ENCODE measurements around the gene KCNK7. TPM values are rescaled to one million over a fixed set of nuclear protein-coding genes. Genes with fewer than 3 reads are reported as not detected.
A peak's percentile ranks its signal among the peaks of the same experiment; 100 is the strongest.
"Not testable (repeated sequence)": the region's sequence is repeated elsewhere in the genome, so short reads cannot be mapped to it uniquely, and the experiment has no call there.

The KCNK7 gene
- total RNA-seq, 4 donors from 2014 or later, result 1.1 to 1.7 (median 1.5) TPM; not detected in 1

DNA sequence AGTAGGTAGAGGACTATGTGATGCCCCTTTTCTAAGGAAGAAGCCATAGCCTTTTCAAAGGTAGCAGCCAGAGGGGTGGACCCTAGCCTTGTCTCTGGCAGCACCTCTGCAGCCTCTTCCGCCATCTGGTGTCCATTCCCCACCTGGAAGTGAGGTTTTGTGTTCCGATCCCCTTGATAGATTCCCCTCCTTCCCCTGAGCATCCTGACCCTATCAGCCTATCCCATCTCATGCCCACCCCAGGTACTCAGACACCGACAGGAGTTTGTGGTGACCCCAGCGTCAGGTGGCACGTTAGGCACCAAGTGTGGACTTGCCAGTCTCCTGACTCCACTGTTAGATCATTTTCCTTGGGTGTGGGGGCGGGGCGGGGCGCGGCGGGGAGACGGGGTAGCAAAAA, 23.7 kb downstream of the KCNK7 start:
- no peak for DNase-seq (ENCODE audit: low spot score)
- no peak for ATAC-seq (ENCODE audit: low FRiP score)
- TF ChIP-seq, protein P1, sequence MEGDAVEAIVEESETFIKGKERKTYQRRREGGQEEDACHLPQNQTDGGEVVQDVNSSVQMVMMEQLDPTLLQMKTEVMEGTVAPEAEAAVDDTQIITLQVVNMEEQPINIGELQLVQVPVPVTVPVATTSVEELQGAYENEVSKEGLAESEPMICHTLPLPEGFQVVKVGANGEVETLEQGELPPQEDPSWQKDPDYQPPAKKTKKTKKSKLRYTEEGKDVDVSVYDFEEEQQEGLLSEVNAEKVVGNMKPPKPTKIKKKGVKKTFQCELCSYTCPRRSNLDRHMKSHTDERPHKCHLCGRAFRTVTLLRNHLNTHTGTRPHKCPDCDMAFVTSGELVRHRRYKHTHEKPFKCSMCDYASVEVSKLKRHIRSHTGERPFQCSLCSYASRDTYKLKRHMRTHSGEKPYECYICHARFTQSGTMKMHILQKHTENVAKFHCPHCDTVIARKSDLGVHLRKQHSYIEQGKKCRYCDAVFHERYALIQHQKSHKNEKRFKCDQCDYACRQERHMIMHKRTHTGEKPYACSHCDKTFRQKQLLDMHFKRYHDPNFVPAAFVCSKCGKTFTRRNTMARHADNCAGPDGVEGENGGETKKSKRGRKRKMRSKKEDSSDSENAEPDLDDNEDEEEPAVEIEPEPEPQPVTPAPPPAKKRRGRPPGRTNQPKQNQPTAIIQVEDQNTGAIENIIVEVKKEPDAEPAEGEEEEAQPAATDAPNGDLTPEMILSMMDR (IDR thresholded peaks at IDR 0.05), result no peak

DNA sequence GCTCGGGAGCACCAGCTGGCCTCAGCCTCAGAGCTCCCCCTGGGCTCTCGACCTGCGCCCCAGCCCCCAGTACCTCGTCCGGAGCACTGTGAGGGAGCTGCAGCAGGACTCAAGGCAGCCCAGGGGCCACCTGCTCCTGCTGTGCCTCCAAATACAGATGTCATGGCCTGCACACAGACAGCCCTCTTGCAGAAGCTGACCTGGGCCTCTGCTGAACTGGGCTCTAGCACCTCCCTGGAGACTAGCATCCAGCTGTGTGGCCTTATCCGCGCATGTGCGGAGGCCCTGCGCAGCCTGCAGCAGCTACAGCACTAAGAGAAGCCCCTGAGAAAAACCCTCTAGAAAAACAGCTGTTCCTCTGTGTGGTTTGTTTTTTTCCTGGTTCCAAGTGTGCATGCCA, 24.2 kb downstream of the KCNK7 start:
- TF ChIP-seq, protein P1 (IDR thresholded peaks at IDR 0.05), result no peak
- no peak for ATAC-seq (ENCODE audit: low FRiP score)
- no peak for DNase-seq (ENCODE audit: low spot score)

DNA sequence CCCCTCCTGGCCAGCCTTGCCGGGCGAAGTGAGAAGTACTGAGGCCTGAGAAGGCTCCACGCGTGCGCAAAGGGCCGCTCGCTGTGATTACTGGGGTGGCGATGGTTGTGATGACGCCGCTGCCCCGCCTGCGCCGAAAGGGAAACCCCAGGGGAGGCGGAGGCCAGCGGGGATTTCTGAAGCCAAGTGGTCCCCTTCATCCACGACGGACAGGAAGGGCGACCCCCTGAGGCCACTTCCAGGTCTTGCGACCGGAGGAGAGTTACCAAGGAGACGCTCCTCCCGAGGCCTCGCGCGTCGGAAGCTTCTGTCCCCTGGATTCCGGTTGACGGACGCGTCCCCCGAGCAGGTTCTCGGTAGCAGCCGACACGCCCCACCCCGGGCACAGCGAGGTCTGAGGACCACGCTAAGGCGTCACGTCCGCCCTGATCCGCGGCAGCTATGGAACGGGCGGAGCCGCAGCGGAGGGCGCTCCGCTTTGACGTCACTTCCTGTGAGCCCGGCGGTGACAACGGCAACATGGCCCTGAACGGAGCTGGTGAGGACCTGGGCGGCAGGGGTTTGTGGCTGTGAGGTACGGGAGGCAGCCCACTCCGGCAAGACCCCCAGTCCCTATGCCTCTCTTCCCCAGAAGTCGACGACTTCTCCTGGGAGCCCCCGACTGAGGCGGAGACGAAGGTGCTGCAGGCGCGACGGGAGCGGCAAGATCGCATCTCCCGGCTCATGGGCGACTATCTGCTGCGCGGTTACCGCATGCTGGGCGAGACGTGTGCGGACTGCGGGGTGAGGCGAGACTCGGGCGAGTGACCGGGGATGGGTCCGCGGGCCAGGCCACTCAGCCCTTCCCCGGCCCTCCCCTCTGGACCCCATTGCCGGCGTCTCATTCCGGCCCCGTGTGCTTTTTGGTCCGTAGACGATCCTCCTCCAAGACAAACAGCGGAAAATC, 25.4 kb downstream of the KCNK7 start, which contains the start of gene ZNRD2:
TSS of gene ZNRD2 (plus strand) at position 505 of the 946 bp plus-strand sequence. CDS start at position 520, 15 bp downstream.
- TF ChIP-seq, protein P1 (IDR thresholded peaks at IDR 0.05), result no peak
- peak; percentile 77 for ATAC-seq (ENCODE audit: low FRiP score)
- DNase-seq (ENCODE audit: low spot score), result peak; percentile 92

DNA sequence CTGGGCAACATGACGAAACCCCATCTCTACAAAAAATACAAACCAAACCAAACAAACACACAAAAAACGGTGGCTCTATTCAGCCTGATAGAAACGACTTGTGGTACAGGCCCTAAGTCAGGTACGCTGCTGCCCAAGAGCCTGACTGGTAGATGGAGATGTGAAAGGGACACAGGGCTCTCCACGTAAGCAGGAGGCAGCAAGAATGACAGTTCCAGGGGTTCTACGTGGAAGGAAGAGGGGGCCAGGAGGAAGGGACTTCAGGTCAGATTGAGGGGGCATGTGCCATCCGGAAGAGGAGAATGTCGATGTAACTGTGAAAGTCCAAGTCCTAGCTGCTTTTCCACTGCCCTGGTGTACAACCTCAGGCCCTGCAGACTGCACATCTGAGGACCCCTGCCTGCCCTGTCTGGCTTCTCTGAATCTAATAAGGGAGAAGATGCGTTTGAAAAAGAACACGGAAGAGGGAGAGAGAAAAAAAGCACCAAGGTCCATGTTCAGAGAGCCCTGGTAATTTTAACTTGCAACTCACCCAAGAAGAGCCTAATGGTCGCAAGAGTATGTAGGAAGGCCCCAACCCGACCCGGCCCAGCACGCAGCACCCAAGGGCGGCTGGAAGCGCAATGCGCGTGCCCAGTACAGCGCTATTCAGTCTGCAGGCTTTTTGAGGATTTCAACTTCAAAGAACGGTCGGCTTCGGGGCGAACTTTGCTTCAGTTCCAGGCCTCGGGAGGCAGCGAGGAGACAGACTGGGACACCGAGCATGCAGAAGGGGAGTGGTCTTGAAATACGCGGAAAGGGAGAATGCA, 26.2 kb downstream of the KCNK7 start:
- TF ChIP-seq, protein P1 (IDR thresholded peaks at IDR 0.05), result no peak
- ATAC-seq (ENCODE audit: low FRiP score) (peak; percentile 2), DNase-seq (ENCODE audit: low spot score) (no peak)

DNA sequence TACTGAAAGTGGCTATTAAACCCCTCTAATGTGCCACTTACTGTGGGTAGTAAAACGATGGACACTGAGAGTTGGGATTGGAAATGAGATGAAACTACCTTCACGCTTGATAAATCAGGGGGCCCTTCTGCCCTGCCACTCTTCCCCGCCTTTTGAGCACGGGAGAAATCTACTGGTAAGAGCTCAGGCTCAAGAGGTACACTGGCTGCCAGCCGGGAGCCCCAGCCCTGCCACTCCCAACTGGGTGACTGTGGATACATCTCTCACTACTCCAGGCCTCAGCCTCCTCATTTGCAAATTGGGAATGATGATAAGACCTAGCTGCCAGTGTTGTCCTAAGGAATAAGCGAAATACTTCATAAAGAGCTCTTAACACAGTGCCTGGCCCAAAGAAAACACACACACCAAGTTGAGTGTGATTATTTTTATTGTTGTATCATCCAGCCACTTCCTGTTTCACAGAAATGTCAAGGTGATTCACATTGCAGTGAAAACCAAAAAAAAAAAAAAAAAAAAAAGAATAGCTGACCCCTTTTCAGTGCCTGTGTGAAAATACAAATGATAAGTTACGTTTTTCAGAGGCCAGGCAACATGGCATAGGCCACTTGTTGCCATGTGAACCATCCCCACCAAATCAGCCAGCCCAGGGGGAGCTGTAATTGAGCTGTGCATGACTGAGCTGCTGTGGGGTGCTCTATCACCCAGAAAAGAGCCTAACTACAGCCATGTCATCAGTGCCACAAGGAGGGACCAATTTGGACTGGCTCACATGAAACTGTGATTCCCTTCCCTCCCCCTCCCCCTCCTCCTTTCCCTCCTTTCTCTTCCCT, 29.8 kb downstream of the KCNK7 start:
- TF ChIP-seq, protein P1 (IDR thresholded peaks at IDR 0.05), result no peak
- no peak for ATAC-seq (ENCODE audit: low FRiP score)
- no peak for DNase-seq (ENCODE audit: low spot score)

DNA sequence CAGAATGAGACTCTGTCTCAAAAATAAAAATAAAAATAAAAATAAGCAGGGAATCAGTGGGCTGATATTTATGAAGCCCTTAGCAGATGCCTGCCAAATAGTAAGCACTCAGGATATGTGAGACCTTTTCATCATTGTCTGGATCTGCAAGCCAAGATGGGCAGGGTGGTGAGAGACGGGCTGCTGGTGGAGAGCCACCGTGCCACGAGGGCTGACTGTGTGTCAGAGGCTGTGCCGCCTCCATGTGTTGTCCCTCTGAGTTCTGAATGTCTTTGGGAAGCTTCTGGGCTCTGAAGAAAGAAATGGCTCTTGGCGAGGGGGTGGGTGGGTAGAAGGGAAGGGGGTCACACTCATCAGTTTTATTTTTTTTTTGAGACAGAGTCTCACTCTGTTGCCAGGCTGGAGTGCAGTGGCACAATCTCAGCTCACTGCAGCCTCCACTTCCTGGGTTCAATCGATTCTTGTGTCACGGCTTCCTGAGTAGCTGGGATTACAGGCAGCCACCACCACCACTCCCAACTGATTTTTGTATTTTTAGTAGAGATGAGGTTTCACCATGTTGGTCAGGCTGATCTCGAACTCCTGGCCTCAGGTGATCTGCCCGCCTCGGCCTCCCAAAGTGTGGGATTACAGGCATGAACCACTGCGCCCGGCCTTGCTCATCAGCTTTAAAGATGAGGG, 30.6 kb downstream of the KCNK7 start:
- not testable (repeated sequence) for ATAC-seq (ENCODE audit: low FRiP score); DNase-seq (ENCODE audit: low spot score)
